ENCODE results near the gene PRKCE.

The PRKCE gene

DNA sequence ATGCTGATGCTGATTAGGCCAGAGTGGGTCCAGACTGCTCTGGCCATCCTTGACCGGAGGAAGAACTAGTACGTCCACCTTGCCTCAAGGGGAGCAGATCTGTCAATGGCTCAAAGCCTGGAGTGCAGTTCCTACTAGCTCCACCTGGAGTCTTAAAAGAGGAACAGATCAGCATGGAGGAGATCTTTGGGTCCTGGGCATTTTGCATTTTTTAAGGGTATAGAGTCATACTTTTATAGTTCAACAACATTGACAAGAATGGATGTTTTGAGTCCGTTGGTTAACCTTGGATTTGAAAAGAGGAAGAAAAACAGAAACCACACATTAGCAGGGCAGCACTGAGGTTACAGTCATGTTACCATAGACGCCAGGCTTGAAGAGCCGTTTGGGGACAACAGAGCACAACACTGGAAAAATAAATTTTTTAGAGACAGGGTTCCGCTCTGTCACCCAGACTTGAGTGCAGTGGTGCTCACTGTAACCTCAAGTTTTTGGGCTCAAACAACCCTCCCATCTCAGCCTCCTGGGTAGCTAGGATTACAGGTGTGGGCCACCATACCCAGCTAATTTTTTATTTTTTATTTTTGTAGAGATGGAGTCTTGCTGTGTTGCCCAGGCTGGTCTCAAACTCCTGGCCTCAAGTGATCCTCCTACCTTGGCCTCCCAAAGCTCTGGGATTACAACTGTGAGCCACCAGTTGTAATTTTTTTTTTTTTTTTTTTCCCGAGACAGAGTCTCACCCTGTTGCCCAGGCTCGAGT, 78.5 kb downstream of the PRKCE start:
- no peak for DNase-seq

DNA sequence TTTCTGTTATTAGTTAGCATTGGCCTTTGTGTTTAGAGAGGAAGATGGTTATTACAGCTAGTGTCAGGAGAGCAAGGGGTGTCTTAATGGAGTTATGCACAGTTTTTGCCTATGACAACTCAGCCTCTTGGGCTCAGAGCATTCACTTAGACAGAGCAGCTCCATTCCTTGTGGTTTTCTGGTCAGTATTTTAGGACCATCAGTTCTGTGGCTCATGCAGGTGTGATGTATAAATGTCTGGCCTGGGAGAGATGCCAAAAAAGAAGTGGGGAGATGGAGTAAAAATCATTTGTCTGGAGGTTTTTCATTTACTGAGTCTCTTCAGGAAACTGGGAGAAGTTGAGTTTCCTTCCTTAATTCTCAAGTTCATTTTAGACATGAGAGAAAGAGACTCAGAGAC, 79.7 kb downstream of the PRKCE start:
- DNase-seq: no peak

DNA sequence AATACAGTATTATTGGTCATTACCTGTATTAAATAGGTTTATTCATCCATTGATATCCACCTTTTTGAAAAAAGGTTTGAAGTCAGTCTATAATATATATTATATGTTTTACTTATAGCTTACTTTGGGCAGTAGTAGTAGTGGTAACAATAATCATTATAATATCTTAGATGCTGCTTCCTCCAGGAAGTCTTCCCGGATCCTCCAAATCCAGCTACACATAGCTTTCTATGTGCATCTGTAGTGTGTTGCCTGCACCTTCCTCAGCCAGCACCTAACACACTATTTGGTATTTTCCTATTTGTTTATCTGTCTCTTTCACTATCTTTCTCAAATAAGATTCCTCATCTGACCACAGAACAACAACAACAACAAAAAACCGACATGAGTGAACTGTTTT, 81.0 kb downstream of the PRKCE start:
- DNase-seq: no peak

GRCh38 chr2:45732946-45733345, 81.5 kb downstream of the PRKCE start:
- DNase-seq: no peak

DNA sequence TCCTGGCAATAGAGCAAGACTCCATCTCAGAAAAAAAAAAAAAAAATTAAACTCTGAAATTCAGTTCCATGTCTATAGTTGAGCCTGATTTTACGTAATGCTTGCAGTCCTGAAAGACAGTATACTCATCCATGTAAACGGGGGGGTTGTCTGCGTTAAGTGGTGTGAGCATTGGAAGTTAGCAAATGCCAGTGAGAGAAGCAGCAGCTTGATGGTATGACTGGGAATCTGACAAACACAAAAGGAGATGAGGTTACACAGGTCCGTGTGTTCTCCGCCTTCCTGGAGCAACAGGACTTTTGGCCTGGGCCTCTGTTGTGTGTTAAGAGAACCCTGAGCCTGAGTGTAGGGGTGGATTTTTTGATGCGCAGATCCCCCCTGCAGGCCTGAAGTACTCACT, 82.9 kb downstream of the PRKCE start:
- no peak for DNase-seq

DNA sequence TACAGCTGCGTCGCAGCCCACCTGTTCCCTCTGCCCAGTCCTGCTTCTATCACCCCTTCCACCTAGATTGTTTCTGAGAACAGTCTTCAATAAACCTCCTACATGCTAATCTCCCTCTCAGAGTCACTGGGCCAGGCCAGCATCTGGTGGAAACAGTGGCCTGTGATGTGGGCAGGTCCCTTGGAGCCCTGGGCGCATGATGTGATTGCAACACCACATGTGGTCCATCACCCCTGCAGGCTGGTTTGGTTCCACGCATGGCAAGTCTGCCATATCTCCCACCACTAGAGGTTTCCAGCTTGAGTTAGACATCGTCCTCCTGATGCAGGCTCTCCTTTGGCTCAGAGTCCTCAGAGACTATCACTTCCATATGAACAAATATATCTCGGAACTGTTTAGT, 83.5 kb downstream of the PRKCE start:
- no peak for DNase-seq

DNA sequence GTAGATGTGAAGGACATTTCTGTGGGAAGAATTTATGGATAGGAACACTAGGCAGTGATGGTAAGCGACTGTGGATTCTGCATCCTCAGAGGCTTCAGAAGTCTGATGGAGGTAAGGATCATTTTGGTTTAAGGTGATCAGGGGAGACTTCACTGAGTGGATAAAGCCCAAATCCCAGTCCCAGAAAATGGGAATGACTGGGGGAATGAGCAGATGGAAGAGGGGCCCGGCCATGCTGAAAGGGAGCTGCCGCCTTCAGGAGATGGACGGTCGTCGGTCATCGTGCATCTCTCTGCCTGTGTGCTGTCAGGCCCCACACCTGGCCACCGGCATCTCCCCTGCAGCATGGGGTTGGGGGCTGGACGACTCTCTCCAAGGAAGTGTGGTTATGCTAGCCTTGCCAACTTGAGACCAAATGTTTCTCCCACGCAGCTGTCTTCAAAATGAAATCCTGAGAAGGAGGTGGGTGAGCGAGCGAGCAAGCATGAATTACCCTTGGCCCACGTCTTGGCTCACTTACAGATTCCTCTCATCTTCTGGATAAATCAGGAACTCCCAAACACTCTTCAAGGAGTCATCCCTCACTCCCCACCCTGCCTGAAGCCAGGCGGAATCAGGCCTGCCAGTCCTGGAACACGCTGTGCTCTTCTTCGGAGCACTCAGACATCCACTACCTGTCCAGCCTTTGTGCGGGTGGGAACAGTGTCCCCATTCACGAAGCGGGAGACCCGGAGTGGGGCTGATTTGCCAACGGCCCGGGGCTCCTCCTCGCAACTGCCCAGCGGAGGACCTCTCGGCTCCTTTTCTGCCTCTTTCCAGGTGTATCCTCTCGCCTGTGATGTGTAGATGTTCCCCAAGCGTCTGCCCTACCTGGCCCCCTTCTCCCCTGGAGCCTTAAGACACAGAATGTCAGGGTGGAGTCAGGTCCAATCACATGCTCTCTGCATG, 85.6 kb downstream of the PRKCE start:
- DNase-seq: no peak

DNA sequence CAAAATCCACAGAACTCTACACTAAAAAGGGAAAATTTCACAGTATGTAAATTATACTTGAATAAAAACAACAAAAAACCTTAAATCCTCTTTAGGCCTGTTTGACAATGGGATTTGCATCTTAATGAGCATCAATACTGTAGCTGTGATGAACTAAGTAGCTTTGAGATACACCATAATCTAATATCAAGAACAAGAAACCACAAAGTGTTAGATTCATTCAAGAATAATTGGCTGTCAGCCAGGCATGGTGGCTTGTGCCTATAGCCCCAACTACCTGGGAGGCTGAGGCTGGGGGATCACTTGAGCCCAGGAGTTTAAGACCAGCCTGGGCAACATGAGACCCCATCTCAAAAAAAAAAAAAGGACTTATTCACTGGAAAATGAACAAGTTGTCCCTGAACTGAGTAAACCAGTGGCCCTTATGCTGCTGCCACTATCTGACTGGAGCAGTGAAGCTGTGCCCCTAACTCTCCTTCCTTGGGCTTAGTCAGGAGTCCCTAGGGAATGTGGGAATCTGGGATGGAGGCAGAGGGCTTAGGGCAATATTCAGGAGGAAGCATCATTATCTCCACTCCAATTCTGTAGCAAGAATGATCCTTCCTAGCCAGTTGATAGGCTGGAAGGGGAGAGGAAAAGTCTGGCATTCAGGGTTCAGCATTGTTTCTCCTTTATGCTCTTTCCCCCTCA, 88.5 kb downstream of the PRKCE start:
- DNase-seq: no peak

GRCh38 chr2:45741161-45741850, 89.8 kb downstream of the PRKCE start:
- no peak for DNase-seq

- no peak for DNase-seq
These were observed 92.3 kb downstream of the PRKCE start for GRCh38 chr2:45743531-45744396.

GRCh38 chr2:45745231-45745630, 93.8 kb downstream of the PRKCE start:
- no peak for DNase-seq

DNA sequence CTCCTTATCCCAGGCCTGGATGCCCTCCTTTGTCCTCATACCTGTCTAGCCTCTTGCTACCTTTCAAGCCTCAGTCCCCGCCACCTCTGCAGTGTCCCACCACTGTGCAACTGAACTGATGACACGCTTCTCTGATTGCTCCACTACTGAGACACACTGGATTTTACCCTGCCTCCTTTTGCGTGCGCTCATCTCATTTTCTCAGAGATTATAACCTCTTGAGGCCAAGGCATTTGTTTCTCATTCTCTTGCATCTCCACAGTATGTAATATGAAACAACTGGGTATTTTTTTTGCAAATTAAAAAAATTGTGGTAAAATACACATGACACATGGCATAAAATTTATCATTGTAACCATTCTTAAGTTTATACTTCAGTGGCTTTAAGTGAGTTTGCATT, 95.4 kb downstream of the PRKCE start:
- no peak for DNase-seq

DNA sequence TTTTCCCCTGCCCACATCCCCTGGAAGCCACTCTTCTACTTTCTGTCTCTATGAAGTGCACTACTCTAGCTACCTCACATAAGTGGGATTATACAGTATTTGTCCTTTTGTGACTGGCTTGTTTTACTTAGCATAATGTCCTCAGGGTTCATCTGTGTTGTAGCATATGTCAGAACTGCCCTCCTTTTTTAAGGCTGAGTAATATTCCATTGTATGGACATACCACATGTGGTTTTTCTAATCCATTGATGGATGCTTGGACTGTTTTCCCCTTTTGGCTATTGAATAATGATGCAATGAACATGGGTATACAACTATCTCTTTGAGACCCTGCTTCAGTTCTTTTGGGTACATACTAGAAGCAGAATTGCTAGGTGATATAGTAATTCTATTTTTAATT, 95.9 kb downstream of the PRKCE start:
- DNase-seq: no peak

GRCh38 chr2:45748239-45748638, 96.8 kb downstream of the PRKCE start:
- DNase-seq: no peak

GRCh38 chr2:45750001-45750400, 98.5 kb downstream of the PRKCE start:
- DNase-seq: no peak

DNA sequence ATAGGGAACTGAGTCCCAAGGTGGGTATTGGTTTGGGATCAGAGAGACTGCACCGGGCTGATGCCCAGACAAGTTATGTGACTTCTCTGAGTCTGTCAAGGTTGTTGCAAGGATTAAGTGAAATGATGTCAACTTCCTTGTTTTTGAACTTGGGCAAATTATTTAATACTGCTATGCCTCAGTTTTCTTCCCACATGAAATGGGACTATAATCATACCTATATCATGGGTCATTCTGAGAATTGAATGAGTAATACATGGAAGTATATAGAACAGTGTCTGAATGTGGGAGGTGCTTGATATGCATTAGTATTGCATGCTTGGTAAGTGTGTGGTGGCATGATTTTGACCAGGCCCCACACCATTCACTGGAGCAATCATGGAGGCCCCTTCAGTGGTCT, 99.0 kb downstream of the PRKCE start:
- DNase-seq: no peak

- DNase-seq: no peak
These were observed 101.9 kb downstream of the PRKCE start for GRCh38 chr2:45753381-45753780.

- no peak for DNase-seq
These were observed 102.9 kb downstream of the PRKCE start for GRCh38 chr2:45754131-45755010.

DNA sequence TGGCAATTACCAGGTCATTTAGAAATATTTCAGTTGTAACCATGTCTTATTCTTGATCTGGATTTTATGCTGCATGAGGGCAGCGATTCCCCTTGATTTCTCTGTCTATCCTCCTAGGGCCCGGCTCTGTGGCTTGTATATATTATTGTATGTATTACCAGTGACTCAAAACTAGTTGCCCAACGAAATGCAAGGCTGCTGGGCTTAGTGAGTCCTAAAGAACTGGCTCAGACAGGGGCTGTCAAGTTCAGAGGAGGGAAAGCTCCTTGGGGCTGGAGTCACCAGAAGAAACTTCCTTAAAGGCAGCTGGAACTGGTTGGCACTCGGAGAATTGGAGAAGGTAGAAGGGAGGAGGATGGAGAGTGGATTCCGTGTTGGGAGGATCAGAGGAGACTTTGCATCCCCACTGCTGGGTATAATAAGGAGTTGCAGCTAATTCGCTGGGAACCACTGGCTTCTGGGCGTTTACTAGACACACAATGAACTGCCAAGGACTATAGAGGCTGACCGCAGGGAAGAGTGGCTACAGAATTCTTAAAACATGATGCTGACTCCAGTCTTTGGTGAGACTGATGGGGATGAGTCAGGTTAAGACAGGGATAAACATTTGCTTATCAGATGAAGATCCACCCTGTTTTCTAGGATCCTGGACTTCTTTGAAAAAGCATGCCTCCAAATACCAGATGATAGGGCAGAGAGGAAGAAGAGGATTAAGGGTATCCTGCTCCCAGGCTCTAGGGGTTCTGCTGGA, 104.3 kb downstream of the PRKCE start:
- DNase-seq: no peak

DNA sequence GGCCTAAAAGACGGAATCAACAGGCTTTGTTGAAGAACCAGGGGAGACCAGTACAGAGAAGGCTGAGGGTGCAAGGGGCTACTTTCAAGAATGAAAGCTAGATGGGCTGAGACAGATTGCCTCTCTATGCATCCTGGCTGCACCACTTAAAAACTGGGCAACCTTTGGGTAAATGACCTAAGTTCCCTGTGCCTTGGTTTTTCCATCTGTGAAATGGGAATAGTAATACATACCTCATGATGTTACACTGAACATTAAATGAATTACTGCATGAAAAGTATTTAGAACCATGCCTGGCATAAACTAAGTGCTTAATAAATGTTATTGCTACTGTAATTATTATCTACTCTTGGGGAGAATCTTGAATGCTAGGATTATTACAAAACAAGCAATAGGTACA, 106.5 kb downstream of the PRKCE start:
- no peak for DNase-seq
